Measurements from ENCODE around the gene PHOSPHO1.
A peak's percentile ranks its signal among the peaks of the same experiment; 100 is the strongest.

PHOSPHO1 gene

GRCh38 chr17:49223517-49224197 is 6.9 kb downstream of the PHOSPHO1 start (continued):
- TF ChIP-seq ZNF362 (tag by site-specific recombination; IDR thresholded peaks at IDR 0.05) (no peak), ZNF623 (tag by site-specific recombination; IDR thresholded peaks at IDR 0.05) (no peak), ZNF341 (tag by site-specific recombination; IDR thresholded peaks at IDR 0.05; ENCODE audit: low read depth) (0 out of 2 replicates have a peak, but pooled peaks have one; percentile 20), PBX3 (CRISPR knock-in tag; IDR thresholded peaks at IDR 0.05) (0 out of 2 replicates have a peak, but pooled peaks have one; percentile 15), OSR2 (tag by site-specific recombination; IDR thresholded peaks at IDR 0.05) (no peak), ZNF449 (tag by site-specific recombination; IDR thresholded peaks at IDR 0.05) (no peak), SP2 (tag by site-specific recombination; IDR thresholded peaks at IDR 0.05) (no peak)

GRCh38 chr17:49223168-49223516 is 7.4 kb downstream of the PHOSPHO1 start:
- ChIA-PET POLR2A (no interaction called here), CTCF (interaction anchor here (0.7 to 1.9 kb wide), 6 partner anchors 10 to 269 kb away, joined by 3 to 13 read pairs (median 4); no protein-coding TSS in a partner anchor)
- H3K4me1 ChIP-seq (ENCODE audit: control insufficient read depth, insufficient read depth, low read length): no peaks in the 10 kb centered on the region; the same call in 1 of the 2 replicates
- no peak overlapping the region for H3K4me3 ChIP-seq (ENCODE audit: low read depth, low read length)
- no peak overlapping the region for H3K27ac ChIP-seq (ENCODE audit: extremely low read depth, low read depth, low read length)
- H3K9me3 ChIP-seq (ENCODE audit: control insufficient read depth, insufficient read depth, low read depth, low read length): no peaks in the 10 kb centered on the region
- no peaks in the 10 kb centered on the region for H3K36me3 ChIP-seq (ENCODE audit: control insufficient read depth in 2 of 2, insufficient read depth in 1 of 2, low read length in 2 of 2)
- no peak for TF ChIP-seq ZNF596 (tag by site-specific recombination; IDR thresholded peaks at IDR 0.05)
- no peak for TF ChIP-seq TRIM28 (IDR thresholded peaks at IDR 0.05; ENCODE audit: borderline replicate concordance, low read length)
- no peak for TF ChIP-seq ZNF555 (tag by site-specific recombination; conservative IDR thresholded peaks at IDR 0.05)

- H3K27ac ChIP-seq (ENCODE audit: extremely low read depth, low read depth, low read length): no peak overlapping the region
Measured at GRCh38 chr17:49219987-49220386, 10.6 kb downstream of the PHOSPHO1 start.

More at GRCh38 chr17:49219987-49220386, 10.6 kb downstream of the PHOSPHO1 start:
- Histone ChIP-seq H3K4me1 (ENCODE audit: control insufficient read depth, insufficient read depth, low read length) (no peaks in the 10 kb centered on the region; the same call in 1 of the 2 replicates), H3K36me3 (ENCODE audit: control insufficient read depth in 2 of 2, insufficient read depth in 1 of 2, low read length in 2 of 2) (no peaks in the 10 kb centered on the region), H3K9me3 (ENCODE audit: control insufficient read depth, insufficient read depth, low read depth, low read length) (no peaks in the 10 kb centered on the region), H3K4me3 (ENCODE audit: low read depth, low read length) (no peak overlapping the region)
- ChIA-PET CTCF (no interaction called here), POLR2A (no interaction called here)
- TF ChIP-seq ZNF132 (tag by site-specific recombination; IDR thresholded peaks at IDR 0.05; ENCODE audit: borderline replicate concordance): no peak
- no peak for TF ChIP-seq ZNF175 (tag by site-specific recombination; IDR thresholded peaks at IDR 0.05)
- TF ChIP-seq ZBTB10 (tag by site-specific recombination; IDR thresholded peaks at IDR 0.05): no peak
- TF ChIP-seq ZNF140 (tag by site-specific recombination; IDR thresholded peaks at IDR 0.05): no peak
- no peak for TF ChIP-seq ZNF24 (tag by site-specific recombination; IDR thresholded peaks at IDR 0.05)
- no peak for TF ChIP-seq ZNF37A (tag by site-specific recombination; IDR thresholded peaks at IDR 0.05)
- TF ChIP-seq KLF7 (tag by site-specific recombination; IDR thresholded peaks at IDR 0.05; ENCODE audit: borderline replicate concordance): no peak
- no peak for TF ChIP-seq ZBTB6 (tag by site-specific recombination; IDR thresholded peaks at IDR 0.05)
- no peak for TF ChIP-seq ZFP3 (tag by site-specific recombination; IDR thresholded peaks at IDR 0.05; ENCODE audit: low read depth)
- no peak for TF ChIP-seq REPIN1 (tag by site-specific recombination; IDR thresholded peaks at IDR 0.05; ENCODE audit: low read depth)
- no peak for TF ChIP-seq ZBTB1 (tag by site-specific recombination; IDR thresholded peaks at IDR 0.05)
- no peak for TF ChIP-seq KLF17 (tag by site-specific recombination; IDR thresholded peaks at IDR 0.05)
- TF ChIP-seq ZNF624 (tag by site-specific recombination; IDR thresholded peaks at IDR 0.05): no peak

Data from HEK293 (cell line).